Mesendoderm (in vitro differentiated cells): Measurements from ENCODE around the gene RECQL5.

ENCODE experiments used
- DNase-seq: peaks from one replicate; pipeline ENCODE4 v3.0.0; 2013
- H2AK5ac ChIP-seq: 2 replicates; pipeline ENCODE4 v1.6.1; 2013; ENCODE audit warnings: low read length, inconsistent platforms
- H2BK120ac ChIP-seq: 2 replicates; pipeline ENCODE4 v1.6.1; 2013; ENCODE audit warnings: low read depth, mild to moderate bottlenecking, low read length, moderate library complexity, mixed read lengths
- H2BK15ac ChIP-seq: replicated peaks from 2 replicates; pipeline ENCODE4 v1.6.1; 2013; ENCODE audit warnings: low read depth, mild to moderate bottlenecking, moderate library complexity
- H2BK5ac ChIP-seq: 2 replicates; pipeline ENCODE4 v1.6.1; 2013; ENCODE audit warnings: low read length, inconsistent platforms
- H3K18ac ChIP-seq: 2 replicates; pipeline ENCODE4 v1.6.1; 2013; ENCODE audit warnings: mild to moderate bottlenecking, low read length, mixed read lengths
- H3K23ac ChIP-seq: one replicate; pipeline ENCODE4 v1.6.1; 2013; ENCODE audit warnings: low read length
- H3K27ac ChIP-seq: 2 replicates; pipeline ENCODE4 v1.5.1; 2013; ENCODE audit warnings: low read depth, mild to moderate bottlenecking, inconsistent platforms, low read length, moderate library complexity
- H3K27me3 ChIP-seq: 2 replicates; pipeline ENCODE4 v1.6.1; 2013; ENCODE audit warnings: low read length, control low read depth, mild to moderate bottlenecking, inconsistent platforms; ENCODE audit not compliant: insufficient read depth, poor library complexity
- H3K36me3 ChIP-seq: 2 replicates; pipeline ENCODE4 v1.6.1; 2013; ENCODE audit warnings: low read length, inconsistent platforms; ENCODE audit not compliant: control insufficient read depth, insufficient read depth
- H3K4ac ChIP-seq: one replicate; pipeline ENCODE4 v1.6.1; 2013; ENCODE audit warnings: low read depth, mild to moderate bottlenecking, low read length, moderate library complexity
- H3K4me1 ChIP-seq: 2 replicates; pipeline ENCODE4 v1.6.1; 2013; ENCODE audit warnings: low read depth, low read length, inconsistent platforms; ENCODE audit not compliant: control insufficient read depth
- H3K4me2 ChIP-seq: 2 replicates; pipeline ENCODE4 v1.6.1; 2013; ENCODE audit warnings: low read length
- H3K4me3 ChIP-seq: 2 replicates; pipeline ENCODE4 v1.5.1; 2013; ENCODE audit warnings: mild to moderate bottlenecking, low read length
- H3K56ac ChIP-seq: one replicate; pipeline ENCODE4 v1.6.1; 2013; ENCODE audit warnings: low read length
- H3K79me1 ChIP-seq: 2 replicates; pipeline ENCODE4 v1.6.1; 2013; ENCODE audit warnings: low read length, inconsistent platforms
- H3K79me2 ChIP-seq: 2 replicates; pipeline ENCODE4 v1.6.1; 2013; ENCODE audit warnings: mild to moderate bottlenecking, low read length; ENCODE audit not compliant: control insufficient read depth, insufficient read depth
- H3K9ac ChIP-seq: 2 replicates; pipeline ENCODE4 v1.6.1; 2013; ENCODE audit warnings: low read length, inconsistent platforms
- H4K5ac ChIP-seq: one replicate; pipeline ENCODE4 v1.6.1; 2013; ENCODE audit warnings: low read length
- H4K8ac ChIP-seq: one replicate; pipeline ENCODE4 v1.6.1; 2013; ENCODE audit warnings: low read depth, mild to moderate bottlenecking, control low read depth, low read length, moderate library complexity
- WGBS: extraction: QIAGEN DNeasy Blood & Tissue Kit; methylation state at CpG from one replicate; pipeline ENCODE4 v1.1.7; 2013; ENCODE audit warnings: low lambda C conversion rate, missing lambda C conversion rate; ENCODE audit not compliant: insufficient coverage; ENCODE audit errors: extremely low coverage; 5-methylcytosine and 5-hydroxymethylcytosine counted together

The RECQL5 gene

DNA sequence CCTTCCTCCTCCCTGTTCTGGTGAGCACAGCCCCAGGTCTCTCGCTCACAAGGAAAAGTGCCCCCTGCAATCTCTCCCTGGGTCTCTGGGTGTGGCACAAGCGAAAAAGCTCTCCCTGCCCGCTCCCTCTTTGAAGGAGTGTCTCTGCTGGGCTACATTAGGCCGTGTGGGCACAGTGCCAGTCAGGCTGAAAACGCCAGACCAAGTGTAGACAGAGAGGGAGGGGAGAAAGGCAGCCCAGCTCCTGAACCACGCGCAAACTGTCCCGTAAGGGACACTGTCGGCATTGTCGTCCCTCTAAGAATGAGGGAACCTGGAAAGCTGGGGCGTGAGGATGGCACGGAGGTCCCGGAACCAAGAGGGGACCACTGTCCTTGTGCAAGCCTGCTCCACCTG, 29.8 kb downstream of the RECQL5 start:
- Histone ChIP-seq H2BK120ac (no peak overlapping the region), H3K27me3 (no peaks in the 10 kb centered on the region), H4K5ac (no peak overlapping the region), H3K4ac (no peak overlapping the region), H2BK15ac (no peak overlapping the region), H4K8ac (no peak overlapping the region), H3K4me2 (no peak overlapping the region), H3K4me3 (no peak overlapping the region), H3K79me2 (no peaks in the 10 kb centered on the region), H3K18ac (no peak overlapping the region), H3K36me3 (no peaks in the 10 kb centered on the region), H2AK5ac (no peak overlapping the region), H3K27ac (no peak overlapping the region), H3K79me1 (no peaks in the 10 kb centered on the region), H2BK5ac (no peak overlapping the region), H3K56ac (no peak overlapping the region), H3K9ac (no peak overlapping the region), H3K23ac (no peak overlapping the region), H3K4me1 (peaks cover 3% of the 10 kb centered on the region)
- WGBS = no CpG with 5 or more reads among the region's 13 CpGs
- no peak for DNase-seq

DNA sequence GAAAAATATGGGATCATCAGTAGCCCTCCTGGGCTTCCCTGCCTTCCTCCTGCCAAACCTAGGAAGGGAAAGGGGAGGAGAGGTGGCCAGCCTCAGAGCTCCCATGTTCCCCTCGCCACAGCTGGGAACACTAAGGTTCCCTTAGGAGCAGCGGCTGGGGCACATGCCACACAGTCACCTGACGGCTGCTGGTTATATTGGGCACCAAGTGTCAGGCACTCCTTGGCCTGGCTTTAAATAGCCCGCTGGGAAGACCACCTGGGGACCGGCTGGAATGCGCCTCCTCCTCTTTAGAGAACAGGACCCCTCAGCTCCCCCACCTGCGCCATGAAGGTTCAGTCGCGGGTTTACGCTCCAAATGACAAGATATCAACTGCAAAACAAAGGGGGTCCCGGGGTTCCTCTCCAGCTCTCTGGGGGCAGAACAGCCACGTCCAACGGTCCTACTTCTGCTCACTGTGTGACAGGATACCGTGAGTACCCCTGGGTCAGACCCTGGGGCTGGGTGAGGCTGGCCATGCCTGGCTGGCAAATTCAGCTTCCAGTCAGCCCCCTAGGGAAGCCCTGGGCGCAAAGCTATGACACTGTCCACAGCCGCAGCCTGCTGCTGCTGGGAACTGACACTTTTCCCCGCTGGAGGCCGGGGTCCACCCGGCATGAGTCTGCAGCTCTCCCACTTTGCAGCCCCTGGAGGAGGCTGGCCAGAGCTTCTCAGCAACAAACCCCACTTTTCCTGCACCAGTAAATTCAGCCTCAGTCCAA, 30.4 kb downstream of the RECQL5 start:
- Histone ChIP-seq H3K4me2 (no peak overlapping the region), H3K79me2 (no peaks in the 10 kb centered on the region), H3K79me1 (no peaks in the 10 kb centered on the region), H3K9ac (no peak overlapping the region), H2AK5ac (no peak overlapping the region), H3K4ac (no peak overlapping the region), H3K27me3 (no peaks in the 10 kb centered on the region), H2BK15ac (no peak overlapping the region), H2BK120ac (no peak overlapping the region), H4K5ac (no peak overlapping the region), H3K18ac (no peak overlapping the region), H2BK5ac (no peak overlapping the region), H3K27ac (no peak overlapping the region), H3K4me3 (no peak overlapping the region), H3K36me3 (no peaks in the 10 kb centered on the region), H3K4me1 (peaks cover 3% of the 10 kb centered on the region), H3K23ac (no peak overlapping the region), H4K8ac (no peak overlapping the region), H3K56ac (no peak overlapping the region)
- no CpG with 5 or more reads among the region's 19 CpGs for WGBS
- DNase-seq = no peak

GRCh38 chr17:75635610-75636202, 31.2 kb downstream of the RECQL5 start:
- no peaks in the 10 kb centered on the region for H3K79me1 ChIP-seq
- peaks cover 3% of the 10 kb centered on the region for H3K4me1 ChIP-seq
- DNase-seq = no peak
- no peak overlapping the region for H3K4ac ChIP-seq
- H3K27me3 ChIP-seq = no peaks in the 10 kb centered on the region
- H3K36me3 ChIP-seq = no peaks in the 10 kb centered on the region
- H4K8ac ChIP-seq = no peak overlapping the region
- H2BK120ac ChIP-seq = no peak overlapping the region
- H3K18ac ChIP-seq = no peak overlapping the region
- no peak overlapping the region for H4K5ac ChIP-seq
- no peak overlapping the region for H3K4me2 ChIP-seq
- no peak overlapping the region for H3K4me3 ChIP-seq
- H3K9ac ChIP-seq = no peak overlapping the region
- no peak overlapping the region for H3K56ac ChIP-seq
- no peak overlapping the region for H2BK15ac ChIP-seq
- H2BK5ac ChIP-seq = no peak overlapping the region
- WGBS = no CpG with 5 or more reads among the region's 16 CpGs
- H3K23ac ChIP-seq = no peak overlapping the region
- no peak overlapping the region for H2AK5ac ChIP-seq
- H3K27ac ChIP-seq = no peak overlapping the region
- H3K79me2 ChIP-seq = no peaks in the 10 kb centered on the region

DNA sequence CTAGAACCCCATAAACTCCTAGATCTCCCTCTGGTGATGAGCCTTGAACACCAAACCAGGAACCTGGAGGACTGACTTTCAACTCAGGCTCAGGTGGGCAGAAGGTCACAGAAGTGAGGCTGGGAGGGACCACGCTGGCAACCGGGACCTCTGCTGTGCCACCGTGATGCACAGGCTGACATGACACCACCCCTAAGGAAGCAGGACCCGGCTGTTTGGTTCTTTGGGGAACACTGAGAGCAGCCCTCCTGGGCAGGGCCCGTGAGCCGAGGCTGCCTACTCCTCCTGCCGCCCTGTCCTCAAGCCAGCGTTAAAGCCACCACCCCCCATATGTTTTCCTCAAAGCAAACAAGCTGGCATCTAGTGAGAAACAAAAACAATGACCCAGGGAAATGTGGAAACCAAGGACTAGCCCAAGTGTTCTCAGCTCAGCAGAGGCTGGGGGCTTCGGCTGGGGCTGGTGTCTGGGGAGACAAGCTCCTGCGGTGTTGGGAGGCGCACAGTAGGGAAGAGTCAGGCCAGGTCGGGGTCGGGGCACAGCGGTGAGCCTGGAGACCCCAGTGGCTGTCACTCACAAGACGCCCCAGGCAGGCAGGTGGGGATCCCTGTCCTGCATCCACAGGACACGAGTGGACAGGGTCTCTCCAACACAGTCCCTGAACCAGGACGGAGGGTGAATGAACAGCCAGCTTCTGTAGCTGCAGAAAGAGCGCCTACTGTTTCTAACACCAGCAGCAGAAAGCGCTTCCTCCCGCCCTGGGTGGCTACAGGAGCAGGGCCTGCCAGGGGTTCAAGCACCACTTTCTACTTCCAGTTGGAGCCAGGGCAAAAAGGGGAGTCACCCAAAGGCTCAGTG, 32.0 kb downstream of the RECQL5 start:
- no CpG with 5 or more reads among the region's 20 CpGs for WGBS
- Histone ChIP-seq H2BK5ac (no peak overlapping the region), H3K4ac (no peak overlapping the region), H3K79me2 (no peaks in the 10 kb centered on the region), H3K36me3 (no peaks in the 10 kb centered on the region), H4K8ac (no peak overlapping the region), H2BK120ac (no peak overlapping the region), H3K27me3 (no peaks in the 10 kb centered on the region), H3K27ac (no peak overlapping the region), H3K4me2 (no peak overlapping the region), H3K79me1 (no peaks in the 10 kb centered on the region), H2BK15ac (no peak overlapping the region), H3K4me3 (no peak overlapping the region), H3K18ac (no peak overlapping the region), H3K23ac (no peak overlapping the region), H4K5ac (no peak overlapping the region), H3K56ac (no peak overlapping the region), H3K9ac (no peak overlapping the region), H2AK5ac (no peak overlapping the region), H3K4me1 (peaks cover 3% of the 10 kb centered on the region)
- DNase-seq = no peak

GRCh38 chr17:75634376-75634740, 32.6 kb downstream of the RECQL5 start:
- Histone ChIP-seq H2BK5ac (no peak overlapping the region), H3K4me2 (no peak overlapping the region), H3K23ac (no peak overlapping the region), H3K4me3 (no peak overlapping the region), H3K4me1 (peaks cover 3% of the 10 kb centered on the region), H3K79me1 (no peaks in the 10 kb centered on the region), H3K4ac (no peak overlapping the region), H2BK120ac (no peak overlapping the region), H3K79me2 (no peaks in the 10 kb centered on the region), H2BK15ac (no peak overlapping the region), H3K36me3 (no peaks in the 10 kb centered on the region), H3K18ac (no peak overlapping the region), H3K9ac (no peak overlapping the region), H2AK5ac (no peak overlapping the region), H3K56ac (no peak overlapping the region), H3K27me3 (no peaks in the 10 kb centered on the region), H4K8ac (no peak overlapping the region), H4K5ac (no peak overlapping the region), H3K27ac (no peak overlapping the region)
- no CpG with 5 or more reads among the region's 9 CpGs for WGBS
- DNase-seq = no peak
